CD14-positive monocyte (primary cell): ENCODE data around the gene TMEM201. TPM values are rescaled to one million over a fixed set of nuclear protein-coding genes. Genes with fewer than 3 reads are reported as not detected.
A peak's percentile ranks its signal among the peaks of the same experiment; 100 is the strongest.

ENCODE experiments used
- DNase-seq, 3 donors: peaks; one replicate each; pipeline ENCODE4 v3.0.0-alpha.2; 2011 to 2022
- H2AFZ ChIP-seq: 2 replicates; pipeline ENCODE4 v1.6.0; 2012; ENCODE audit warnings: mild to moderate bottlenecking, low read depth, low read length, inconsistent platforms; ENCODE audit not compliant: insufficient read depth, poor library complexity, severe bottlenecking
- H3K27ac ChIP-seq, 2 donors: 1 replicate in 1 of 2; 2 replicates in 1 of 2; pipeline ENCODE4 v1.5.1; 2012 to 2013; ENCODE audit warnings: low read length in 2 of 2, control low read depth in 1 of 2, inconsistent platforms in 1 of 2, low read depth in 1 of 2, mild to moderate bottlenecking in 1 of 2
- H3K27me3 ChIP-seq, 2 donors: one replicate each; pipeline versions ENCODE4 v1.6.0 to v1.6.1; 2011 to 2013; ENCODE audit warnings: low read length in 2 of 2; ENCODE audit not compliant: control insufficient read depth in 2 of 2, insufficient read depth in 2 of 2
- H3K36me3 ChIP-seq, 2 donors: replicated peaks in 1 of 2; 1 replicate in 1 of 2; 2 replicates in 1 of 2; pipeline versions ENCODE4 v1.5.1 to v1.6.1; 2012 to 2013; ENCODE audit warnings: low read length in 2 of 2, control low read depth in 1 of 2, inconsistent platforms in 1 of 2, mild to moderate bottlenecking in 1 of 2; ENCODE audit not compliant: insufficient read depth in 2 of 2, control insufficient read depth in 1 of 2
- H3K4me1 ChIP-seq, 2 donors: 1 replicate in 1 of 2; 2 replicates in 1 of 2; pipeline versions ENCODE4 v1.5.1 to v1.6.1; 2012 to 2013; ENCODE audit warnings: low read length in 2 of 2, control low read depth in 1 of 2, inconsistent platforms in 1 of 2, mild to moderate bottlenecking in 1 of 2, moderate library complexity in 1 of 2; ENCODE audit not compliant: insufficient read depth in 2 of 2, control insufficient read depth in 1 of 2
- H3K4me2 ChIP-seq: replicated peaks from 2 replicates; pipeline ENCODE3; 2012; ENCODE audit warnings: low read length, moderate library complexity, mild to moderate bottlenecking; ENCODE audit not compliant: poor library complexity, severe bottlenecking; ENCODE audit errors: extremely low read depth
- H3K4me3 ChIP-seq, 3 experiments: fragments of 200-600 bp in 1 of 3; sonication (generic) in 1 of 3; replicated peaks in 1 of 3; 1 replicate in 2 of 3; 2 replicates in 1 of 3; pipeline ENCODE4 v1.5.1; 2011 to 2013; ENCODE audit warnings: low read length in 3 of 3, mild to moderate bottlenecking in 3 of 3, control low read depth in 2 of 3, low read depth in 2 of 3, inconsistent platforms in 1 of 3, moderate library complexity in 1 of 3
- H3K79me2 ChIP-seq: 2 replicates; pipeline ENCODE4 v1.6.0; 2012; ENCODE audit warnings: mild to moderate bottlenecking, control low read depth, inconsistent platforms, low read length, moderate library complexity; ENCODE audit not compliant: insufficient read depth
- H3K9ac ChIP-seq: 2 replicates; pipeline ENCODE4 v1.6.0; 2017; ENCODE audit warnings: low read length, mild to moderate bottlenecking; ENCODE audit not compliant: insufficient read depth, poor library complexity, severe bottlenecking
- H3K9me3 ChIP-seq, 2 donors: replicated peaks in 1 of 2; 1 replicate in 1 of 2; 2 replicates in 1 of 2; pipeline versions ENCODE4 v1.5.1 to v1.6.1; 2012 to 2013; ENCODE audit warnings: low read length in 2 of 2, control low read depth in 1 of 2; ENCODE audit not compliant: control insufficient read depth in 1 of 2, insufficient read depth in 1 of 2
- H4K20me1 ChIP-seq: 2 replicates; pipeline ENCODE4 v1.6.0; 2012; ENCODE audit warnings: mild to moderate bottlenecking, low read length, control low read depth, moderate library complexity; ENCODE audit not compliant: insufficient read depth
- H3K27ac Mint-ChIP-seq, 7 donors: one replicate each; pipeline ENCODE4 v1.8.0; 2020; ENCODE audit warnings: mild to moderate bottlenecking in 7 of 7, mixed read lengths in 7 of 7, moderate library complexity in 6 of 7, inconsistent platforms in 2 of 7
- H3K27me3 Mint-ChIP-seq, 3 donors: one replicate each; pipeline ENCODE4 v1.8.0; 2021 to 2022; ENCODE audit warnings: low read depth in 3 of 3, mild to moderate bottlenecking in 3 of 3, mixed read lengths in 3 of 3, moderate library complexity in 3 of 3, inconsistent platforms in 1 of 3
- H3K36me3 Mint-ChIP-seq, 2 donors: one replicate each; pipeline ENCODE4 v1.8.0; 2020; ENCODE audit warnings: mixed read lengths in 2 of 2, inconsistent platforms in 1 of 2, mild to moderate bottlenecking in 1 of 2
- H3K4me1 Mint-ChIP-seq: one replicate; pipeline ENCODE4 v1.8.0; 2020; ENCODE audit warnings: mild to moderate bottlenecking, mixed read lengths
- H3K4me3 Mint-ChIP-seq, 2 donors: one replicate each; pipeline ENCODE4 v1.8.0; 2020; ENCODE audit warnings: mild to moderate bottlenecking in 2 of 2, mixed read lengths in 2 of 2, moderate library complexity in 1 of 2
- H3K9me3 Mint-ChIP-seq, 7 donors: one replicate each; pipeline ENCODE4 v1.8.0; 2020 to 2022; ENCODE audit warnings: mixed read lengths in 7 of 7, mild to moderate bottlenecking in 6 of 7, moderate library complexity in 6 of 7, inconsistent platforms in 2 of 7
- CTCF ChIP-seq: fragments of 200-600 bp; IDR thresholded peaks from one replicate; pipeline ENCODE4 v1.8.0; 2022; ENCODE audit warnings: antibody characterized with exemption, mild to moderate bottlenecking
- WGBS: methylation state at CpG from one replicate; pipeline ENCODE4 v1.1.5; 2013; ENCODE audit warnings: missing lambda C conversion rate; ENCODE audit not compliant: insufficient coverage; 5-methylcytosine and 5-hydroxymethylcytosine counted together
- intact Hi-C, 2 donors: fragments of 100-400 bp; cut with micrococcal nuclease; formaldehyde crosslinking; loops; one replicate each; pipeline versions ENCODE4 v1.15.0 to v1.15.1; 2023
- polyA plus RNA-seq, 3 donors: library from polyadenylated mRNA; depleted of rRNA in 1 of 3; unstranded in 2 of 3; stranded (reverse) in 1 of 3; fragments of 300-500 nt in 2 of 3; fragments of >200 nt in 1 of 3; fragmentation: Illumina TruSeq in 2 of 3; gene quantifications; 1 replicate in 2 of 3; 2 replicates in 1 of 3; pipeline ENCODE4 v1.2.3, GENCODE V29; 2012 to 2021

The TMEM201 gene
- polyA plus RNA-seq, 3 donors: 0.37 to 3.7 (median 0.37) TPM

GRCh38 chr1:9652379-9653209 is 63.9 kb downstream of the TMEM201 start:
- no peaks in the 10 kb centered on the region for H3K36me3 ChIP-seq
- H3K4me1 Mint-ChIP-seq: peaks cover 66% of the 10 kb centered on the region
- H3K4me3 ChIP-seq: peak overlapping the region; percentile 67 to 96 (median 92)
- peaks cover 0 to 2% (median 0%) of the 10 kb centered on the region in 3 donors for H3K27me3 Mint-ChIP-seq
- peak overlapping the region; percentile 83 for H3K9ac ChIP-seq
- no peaks in the 10 kb centered on the region for H3K9me3 ChIP-seq
- peak overlapping the region; percentile 90 to 98 (median 96) for H3K27ac Mint-ChIP-seq
- no peaks in the 10 kb centered on the region for H3K9me3 Mint-ChIP-seq
- intact Hi-C loops: loop anchor here (2.0 to 5.0 kb wide), 3 partner anchors 26 to 65 kb away; no protein-coding TSS in a partner anchor
- under 1% methylated on average over 43 of the region's 55 CpGs for WGBS
- H3K4me2 ChIP-seq: peak overlapping the region; percentile 90
- TF ChIP-seq CTCF: no peak
- DNase-seq: peak; percentile 61 to 82 (median 71)
- H3K36me3 Mint-ChIP-seq: peaks cover 3 to 4% of the 10 kb centered on the region in 2 donors
- peaks cover 93% of the 10 kb centered on the region for H3K79me2 ChIP-seq
- peaks cover 57% of the 10 kb centered on the region for H4K20me1 ChIP-seq
- H3K4me1 ChIP-seq: peaks cover 58 to 68% of the 10 kb centered on the region in 2 donors
- no peaks in the 10 kb centered on the region for H3K27me3 ChIP-seq
- H2AFZ ChIP-seq: no peak overlapping the region
- H3K27ac ChIP-seq: peak overlapping the region; percentile 81
- peak overlapping the region; percentile 97 to 99 for H3K4me3 Mint-ChIP-seq

GRCh38 chr1:9653210-9653490 is 64.4 kb downstream of the TMEM201 start:
- no peak for DNase-seq
- no peak overlapping the region for H2AFZ ChIP-seq
- peaks cover 72% of the 10 kb centered on the region for H3K4me1 Mint-ChIP-seq

More at GRCh38 chr1:9653210-9653490, 64.4 kb downstream of the TMEM201 start:
- Mint-ChIP-seq H3K27me3 (peaks cover 0 to 2% (median 0%) of the 10 kb centered on the region in 3 donors), H3K27ac (peak overlapping the region; percentile 90 to 98 (median 96)), H3K9me3 (no peaks in the 10 kb centered on the region), H3K36me3 (peaks cover 3 to 4% of the 10 kb centered on the region in 2 donors), H3K4me3 (peak overlapping the region; percentile 97 to 99)
- Histone ChIP-seq H3K9ac (peak overlapping the region; percentile 83), H3K36me3 (no peaks in the 10 kb centered on the region), H3K4me2 (peak overlapping the region; percentile 90), H3K9me3 (no peaks in the 10 kb centered on the region), H3K27ac (peak overlapping the region; percentile 81), H4K20me1 (peaks cover 63% of the 10 kb centered on the region), H3K4me1 (peaks cover 64 to 73% of the 10 kb centered on the region in 2 donors), H3K4me3 (peak overlapping the region; percentile 67 to 96 (median 92)), H3K79me2 (peaks cover 94% of the 10 kb centered on the region), H3K27me3 (no peaks in the 10 kb centered on the region)
- TF ChIP-seq CTCF: no peak
- 7% methylated on average over 3 of the region's 11 CpGs for WGBS
- intact Hi-C loops: loop anchor here (2.0 to 5.0 kb wide), 3 partner anchors 26 to 64 kb away; no protein-coding TSS in a partner anchor
